Small intestine (tissue), 7 donors: ENCODE measurements around the gene HSPG2. TPM values are rescaled to one million over a fixed set of nuclear protein-coding genes. Genes with fewer than 3 reads are reported as not detected.

Experiments used
- DNase-seq, 2 donors: peaks; one replicate each; pipeline versions ENCODE4 v3.0.0 to v3.0.0-alpha.2; 2013
- FAIRE-seq: peaks from 2 replicates; lab custom pipeline; 2012; peaks lifted over from hg19 to GRCh38; lab: Jason Lieb, UNC
- H3K27ac ChIP-seq, 3 donors: one replicate each; pipeline ENCODE4 v1.5.1; 2013; ENCODE audit warnings: low read length in 2 of 3, mild to moderate bottlenecking in 2 of 3, control low read depth in 1 of 3, inconsistent platforms in 1 of 3, low read depth in 1 of 3, moderate library complexity in 1 of 3
- H3K27me3 ChIP-seq, 3 donors: one replicate each; pipeline ENCODE4 v1.6.1; 2013; ENCODE audit warnings: low read length in 3 of 3, inconsistent platforms in 1 of 3; ENCODE audit not compliant: control insufficient read depth in 3 of 3, insufficient read depth in 3 of 3
- H3K36me3 ChIP-seq, 3 donors: one replicate each; pipeline ENCODE4 v1.6.1; 2013; ENCODE audit warnings: low read length in 3 of 3, inconsistent platforms in 1 of 3, low read depth in 1 of 3, mild to moderate bottlenecking in 1 of 3, moderate library complexity in 1 of 3; ENCODE audit not compliant: control insufficient read depth in 3 of 3, insufficient read depth in 2 of 3
- H3K4me1 ChIP-seq, 3 donors: one replicate each; pipeline ENCODE4 v1.6.1; 2013; ENCODE audit warnings: low read length in 2 of 3, inconsistent platforms in 1 of 3, low read depth in 1 of 3, mild to moderate bottlenecking in 1 of 3, moderate library complexity in 1 of 3; ENCODE audit not compliant: control insufficient read depth in 3 of 3, insufficient read depth in 2 of 3
- H3K4me3 ChIP-seq, 3 donors: one replicate each; pipeline ENCODE4 v1.5.1; 2013; ENCODE audit warnings: low read length in 3 of 3, control low read depth in 1 of 3, inconsistent platforms in 1 of 3, low read depth in 1 of 3, mild to moderate bottlenecking in 1 of 3, moderate library complexity in 1 of 3
- H3K9me3 ChIP-seq, 2 donors: one replicate each; pipeline ENCODE4 v1.6.1; 2013; ENCODE audit warnings: low read depth in 1 of 2, low read length in 1 of 2; ENCODE audit not compliant: control insufficient read depth in 2 of 2, insufficient read depth in 1 of 2
- WGBS, 3 donors: extraction: QIAGEN DNeasy Blood & Tissue Kit; methylation state at CpG; one replicate each; pipeline ENCODE4 v1.1.7; 2013; 5-methylcytosine and 5-hydroxymethylcytosine counted together
- polyA plus RNA-seq, 4 donors: library from polyadenylated mRNA; stranded (reverse) in 3 of 4; unstranded in 1 of 4; fragments of 200-250 nt in 3 of 4; fragments of 120-200 nt in 1 of 4; gene quantifications; one replicate each; pipeline versions ENCODE4 v1.2.1 to v1.2.3, GENCODE V29; 2013
- donor health status: healthy with polysubstance abuse.
- donor health status: control.
- donor health status: control.
- donor health status: Bipolar disorder and iron deficiency.
- donor health status: healthy.

Gene HSPG2
- polyA plus RNA-seq, 4 donors, result 3.6 to 82.3 (median 36.3) TPM

- DNase-seq (no peak), FAIRE-seq (no peak)
- Histone ChIP-seq H3K27me3 (no peaks in the 10 kb centered on the region), H3K9me3 (no peaks in the 10 kb centered on the region), H3K4me3 (peak overlapping the region in 1 of 3 donors; percentile 6), H3K36me3 (peaks cover 0 to 50% (median 0%) of the 10 kb centered on the region in 3 donors), H3K27ac (peak overlapping the region in 2 of 3 donors; percentile 54 to 77), H3K4me1 (peaks cover 2 to 63% (median 6%) of the 10 kb centered on the region in 3 donors)
- 28 to 36% (median 36%) methylated on average over 18 to 19 of the region's 19 CpGs for WGBS, 3 donors
These were observed 3.5 kb downstream of the HSPG2 start for GRCh38 chr1:21933397-21934248.

GRCh38 chr1:21932127-21932526 is 5.0 kb downstream of the HSPG2 start:
- DNase-seq (no peak), FAIRE-seq (no peak)
- 63 to 75% (median 67%) methylated on average over 7 of the region's 7 CpGs for WGBS, 3 donors
- Histone ChIP-seq H3K9me3 (no peaks in the 10 kb centered on the region), H3K4me3 (no peak overlapping the region), H3K27me3 (no peaks in the 10 kb centered on the region), H3K4me1 (peaks cover 2 to 70% (median 6%) of the 10 kb centered on the region in 3 donors), H3K36me3 (peaks cover 0 to 55% (median 0%) of the 10 kb centered on the region in 3 donors), H3K27ac (peak overlapping the region in 2 of 3 donors; percentile 77 to 88)

GRCh38 chr1:21931171-21932093 is 5.7 kb downstream of the HSPG2 start:
- DNase-seq, result peak; percentile 55 to 84
- 26 to 44% (median 36%) methylated on average over 15 to 16 of the region's 16 CpGs for WGBS, 3 donors

GRCh38 chr1:21930629-21931170 is 6.4 kb downstream of the HSPG2 start:
- H3K27ac ChIP-seq, result peak overlapping the region; percentile 53 to 88 (median 77)
- no peaks in the 10 kb centered on the region for H3K9me3 ChIP-seq
- no peak for DNase-seq
- peaks cover 0 to 61% (median 0%) of the 10 kb centered on the region in 3 donors for H3K36me3 ChIP-seq
- H3K4me1 ChIP-seq, result peaks cover 2 to 75% (median 13%) of the 10 kb centered on the region in 3 donors
- no peak overlapping the region for H3K4me3 ChIP-seq
- no peaks in the 10 kb centered on the region for H3K27me3 ChIP-seq
- 86 to 87% (median 87%) methylated on average over 6 of the region's 6 CpGs for WGBS, 3 donors
- FAIRE-seq, result no peak

More at GRCh38 chr1:21931171-21932093, 5.7 kb downstream of the HSPG2 start:
- peaks cover 2 to 75% (median 9%) of the 10 kb centered on the region in 3 donors for H3K4me1 ChIP-seq
- H3K4me3 ChIP-seq, result no peak overlapping the region
- H3K9me3 ChIP-seq, result no peaks in the 10 kb centered on the region
- peaks cover 0 to 55% (median 0%) of the 10 kb centered on the region in 3 donors for H3K36me3 ChIP-seq
- peak overlapping the region; percentile 53 to 88 (median 77) for H3K27ac ChIP-seq
- no peak for FAIRE-seq
- H3K27me3 ChIP-seq, result no peaks in the 10 kb centered on the region

GRCh38 chr1:21930080-21930571 is 7.0 kb downstream of the HSPG2 start:
- Histone ChIP-seq H3K27ac (peak overlapping the region; percentile 53 to 88 (median 77)), H3K36me3 (peaks cover 0 to 62% (median 0%) of the 10 kb centered on the region in 3 donors), H3K9me3 (no peaks in the 10 kb centered on the region), H3K4me1 (peaks cover 4 to 75% (median 13%) of the 10 kb centered on the region in 3 donors), H3K27me3 (no peaks in the 10 kb centered on the region), H3K4me3 (no peak overlapping the region)
- peak; percentile 78 to 85 for DNase-seq
- 15 to 48% (median 27%) methylated on average over 8 of the region's 8 CpGs for WGBS, 3 donors
- FAIRE-seq, result no peak

- Histone ChIP-seq H3K27me3 (no peaks in the 10 kb centered on the region), H3K36me3 (peaks cover 0 to 48% (median 0%) of the 10 kb centered on the region in 3 donors), H3K27ac (peak overlapping the region; percentile 93 to 96 (median 96)), H3K4me3 (no peak overlapping the region), H3K9me3 (no peaks in the 10 kb centered on the region), H3K4me1 (peaks cover 7 to 88% (median 20%) of the 10 kb centered on the region in 3 donors)
- DNase-seq (peak; percentile 97 to 99), FAIRE-seq (no peak)
- 12 to 36% (median 29%) methylated on average over 11 to 12 of the region's 12 CpGs for WGBS, 3 donors
These were observed 9.4 kb downstream of the HSPG2 start for GRCh38 chr1:21927533-21928237.

GRCh38 chr1:21926814-21927532 is 10.1 kb downstream of the HSPG2 start:
- no peak for DNase-seq
- Histone ChIP-seq H3K36me3 (peaks cover 0 to 45% (median 0%) of the 10 kb centered on the region in 3 donors), H3K27ac (peak overlapping the region; percentile 75 to 96 (median 96)), H3K4me1 (peaks cover 8 to 88% (median 24%) of the 10 kb centered on the region in 3 donors), H3K27me3 (no peaks in the 10 kb centered on the region), H3K4me3 (no peak overlapping the region), H3K9me3 (no peaks in the 10 kb centered on the region)
- 42 to 52% (median 43%) methylated on average over 7 to 11 of the region's 11 CpGs for WGBS, 3 donors
- FAIRE-seq, result no peak
